Fibroblast of pulmonary artery (primary cell): ENCODE measurements around the gene MFSD11.
"Not testable (repeated sequence)": the region's sequence is repeated elsewhere in the genome, so short reads cannot be mapped to it uniquely, and the experiment has no call there.

Experiments used
- DNase-seq: peaks from one replicate; pipeline ENCODE4 v3.0.0-alpha.2; 2010; ENCODE audit warnings: low read depth
- H3K4me3 ChIP-seq: replicated peaks from 2 replicates; pipeline ENCODE4 v1.5.1; 2011; ENCODE audit warnings: low read depth, mild to moderate bottlenecking, control low read depth, low read length, moderate library complexity
- TF ChIP-seq, protein P1 (sequence below): IDR thresholded peaks from 2 replicates; pipeline ENCODE4 v1.5.1; 2011; ENCODE audit warnings: mild to moderate bottlenecking, control low read depth, low read length, inconsistent platforms; ENCODE audit errors: missing control alignments

MFSD11 gene

DNA sequence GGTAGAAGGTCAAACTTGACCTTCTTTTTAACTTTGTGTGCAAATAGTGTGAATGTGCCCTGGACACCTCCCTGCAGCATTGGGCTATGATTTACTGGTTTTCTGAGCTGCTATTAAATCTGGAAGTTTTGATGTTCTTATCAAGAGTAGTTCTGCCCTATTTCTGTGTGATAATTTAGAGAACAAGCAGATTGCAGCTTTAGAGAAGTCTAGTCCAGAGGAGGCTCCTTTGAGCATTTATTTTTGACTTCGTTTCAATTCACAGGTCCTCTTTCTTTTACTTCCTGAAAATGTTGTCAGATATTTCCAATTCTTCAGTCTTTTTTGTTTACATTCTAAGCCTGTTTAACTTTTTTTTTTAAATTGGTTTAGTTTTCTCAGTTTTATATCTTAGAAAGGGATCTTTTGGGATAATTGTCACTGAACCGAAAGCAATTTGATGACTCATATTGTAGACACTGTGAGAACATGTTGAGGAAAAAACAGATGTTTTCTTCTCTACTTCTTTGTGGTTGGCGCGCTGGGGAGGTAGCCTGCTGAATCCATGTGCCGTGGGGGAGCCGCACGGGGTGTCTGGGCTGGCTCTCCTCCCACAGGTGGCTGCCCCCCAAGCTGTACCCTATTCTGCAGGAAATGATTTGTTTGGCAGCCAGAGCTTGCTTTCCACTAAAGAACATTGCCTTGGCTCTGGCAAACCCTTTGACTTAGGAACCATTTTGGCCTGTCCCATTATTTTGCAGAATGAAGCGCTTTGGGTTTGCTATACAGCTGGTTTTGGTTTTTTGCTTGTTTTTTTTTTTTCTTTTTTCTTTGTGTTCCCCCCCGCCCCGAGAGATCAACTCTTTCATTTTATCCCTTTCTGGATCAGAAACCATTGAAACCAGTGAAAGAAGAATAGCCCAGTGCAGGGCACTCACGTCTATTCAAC, 53.4 kb downstream of the MFSD11 start:
- H3K4me3 ChIP-seq = peak overlapping the region; percentile 22
- peak; percentile 36 for DNase-seq
- TF ChIP-seq, protein P1, sequence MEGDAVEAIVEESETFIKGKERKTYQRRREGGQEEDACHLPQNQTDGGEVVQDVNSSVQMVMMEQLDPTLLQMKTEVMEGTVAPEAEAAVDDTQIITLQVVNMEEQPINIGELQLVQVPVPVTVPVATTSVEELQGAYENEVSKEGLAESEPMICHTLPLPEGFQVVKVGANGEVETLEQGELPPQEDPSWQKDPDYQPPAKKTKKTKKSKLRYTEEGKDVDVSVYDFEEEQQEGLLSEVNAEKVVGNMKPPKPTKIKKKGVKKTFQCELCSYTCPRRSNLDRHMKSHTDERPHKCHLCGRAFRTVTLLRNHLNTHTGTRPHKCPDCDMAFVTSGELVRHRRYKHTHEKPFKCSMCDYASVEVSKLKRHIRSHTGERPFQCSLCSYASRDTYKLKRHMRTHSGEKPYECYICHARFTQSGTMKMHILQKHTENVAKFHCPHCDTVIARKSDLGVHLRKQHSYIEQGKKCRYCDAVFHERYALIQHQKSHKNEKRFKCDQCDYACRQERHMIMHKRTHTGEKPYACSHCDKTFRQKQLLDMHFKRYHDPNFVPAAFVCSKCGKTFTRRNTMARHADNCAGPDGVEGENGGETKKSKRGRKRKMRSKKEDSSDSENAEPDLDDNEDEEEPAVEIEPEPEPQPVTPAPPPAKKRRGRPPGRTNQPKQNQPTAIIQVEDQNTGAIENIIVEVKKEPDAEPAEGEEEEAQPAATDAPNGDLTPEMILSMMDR = no peak

DNA sequence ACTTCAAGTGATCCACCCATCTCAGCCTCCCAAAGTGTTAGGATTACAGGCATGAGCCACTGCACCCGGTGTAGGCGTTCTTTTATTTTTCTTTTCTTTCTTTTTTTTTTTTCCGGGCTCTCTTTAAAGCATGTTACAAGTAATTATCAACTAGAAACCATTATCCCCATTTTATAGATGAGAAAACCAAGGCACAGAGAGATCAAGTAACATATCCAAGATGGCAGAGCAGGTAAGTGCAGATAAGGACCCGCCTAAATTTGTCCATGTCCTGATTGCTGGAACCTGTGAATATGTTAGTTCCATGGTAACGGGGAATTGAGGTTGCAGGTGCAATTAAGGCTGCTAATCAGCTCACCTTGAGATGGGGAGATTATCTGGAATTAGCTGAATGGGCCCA, 54.4 kb downstream of the MFSD11 start:
- TF ChIP-seq, protein P1 = no peak
- H3K4me3 ChIP-seq = no peak overlapping the region
- DNase-seq = no peak

DNA sequence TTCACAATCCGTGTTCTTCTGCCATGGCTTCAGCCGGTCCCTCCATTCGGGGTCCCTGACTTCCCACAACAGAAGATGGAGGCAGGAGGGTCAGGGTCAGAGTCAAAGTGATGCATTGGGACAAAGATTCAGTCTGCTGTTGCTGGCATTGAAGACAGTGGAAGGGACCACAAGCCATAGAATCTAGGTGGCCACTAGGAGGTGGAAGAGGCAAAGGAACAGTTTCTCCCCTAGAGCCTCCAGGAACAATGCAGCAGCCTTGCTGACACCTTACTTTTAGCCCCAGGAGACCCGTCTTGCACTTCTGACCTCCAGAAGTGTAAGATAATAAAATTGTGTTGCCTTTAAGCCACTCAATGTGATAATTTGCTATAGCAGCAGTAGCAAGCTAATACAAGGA, 55.9 kb downstream of the MFSD11 start:
- TF ChIP-seq, protein P1 = peak; percentile 54
- peak; percentile 46 for DNase-seq
- H3K4me3 ChIP-seq = no peak overlapping the region

DNA sequence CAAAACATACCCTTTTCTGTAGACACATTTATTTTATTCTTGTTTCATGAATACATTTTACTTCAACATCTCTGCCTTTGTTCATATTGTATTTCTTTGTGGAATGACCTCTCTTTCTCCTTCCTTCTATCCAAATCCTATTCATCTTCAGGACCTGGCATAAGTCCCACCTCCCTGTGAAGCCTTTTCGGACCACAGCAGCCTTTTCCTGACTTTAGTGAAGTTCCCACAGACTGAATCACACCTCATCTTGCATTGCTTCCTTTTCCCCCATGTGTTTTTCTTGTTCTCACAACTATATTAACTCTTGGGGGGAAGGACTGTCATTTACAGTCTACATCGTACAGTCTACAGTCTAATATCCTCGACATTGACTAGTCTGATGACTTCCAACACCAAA, 58.2 kb downstream of the MFSD11 start:
- H3K4me3 ChIP-seq = no peak overlapping the region
- TF ChIP-seq, protein P1 = no peak
- DNase-seq = no peak

DNA sequence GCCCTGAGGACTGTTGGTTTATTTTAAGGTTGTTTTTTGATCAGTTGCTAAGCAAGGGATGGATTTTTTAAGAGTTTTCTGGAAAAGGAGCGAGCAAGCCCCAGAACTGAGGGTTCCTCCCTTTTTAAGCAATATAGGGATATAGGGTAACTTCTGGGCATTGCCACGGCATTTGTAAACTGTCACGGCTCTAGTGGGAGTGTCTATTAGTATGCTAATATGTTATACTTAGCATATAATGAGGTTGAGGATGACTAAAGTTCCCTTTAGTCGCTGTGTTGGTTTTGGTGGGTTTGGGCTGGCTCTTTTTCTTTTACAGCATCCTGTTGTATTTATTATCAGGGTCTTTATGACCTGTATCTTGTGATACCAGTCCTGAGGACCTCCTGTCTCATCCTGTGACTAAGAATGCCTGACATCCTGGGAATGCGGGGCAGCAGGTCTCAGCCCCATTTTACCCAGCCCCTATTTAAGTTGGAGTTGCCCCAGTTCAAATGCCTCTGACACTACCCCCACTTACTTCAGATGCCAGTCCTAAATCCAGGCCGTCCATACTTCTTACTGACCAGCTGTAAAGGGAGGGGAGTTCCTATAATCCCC, 59.4 kb downstream of the MFSD11 start:
- TF ChIP-seq, protein P1 = no peak
- no peak for DNase-seq
- no peak overlapping the region for H3K4me3 ChIP-seq

DNA sequence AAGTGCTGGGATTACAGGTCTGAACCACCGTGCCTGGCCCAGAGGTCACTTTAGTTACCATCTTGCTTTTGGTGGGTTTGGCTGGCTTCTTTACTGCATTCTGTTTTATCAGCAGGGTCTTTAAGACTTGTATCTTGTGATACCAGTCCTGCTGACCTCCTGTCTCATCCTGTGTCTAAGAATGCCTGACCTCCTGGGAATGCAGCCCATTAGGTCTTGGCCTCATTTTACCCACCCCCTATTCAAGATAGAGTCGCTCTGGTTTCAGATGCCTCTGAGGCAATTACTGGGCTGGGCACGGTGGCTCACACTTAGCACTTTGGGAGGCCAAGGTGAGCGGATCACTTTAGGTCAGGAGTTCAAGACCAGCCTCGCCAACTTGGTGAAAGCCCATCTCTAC, 63.8 kb downstream of the MFSD11 start:
- H3K4me3 ChIP-seq = no peak overlapping the region
- TF ChIP-seq, protein P1 = no peak
- DNase-seq = no peak

DNA sequence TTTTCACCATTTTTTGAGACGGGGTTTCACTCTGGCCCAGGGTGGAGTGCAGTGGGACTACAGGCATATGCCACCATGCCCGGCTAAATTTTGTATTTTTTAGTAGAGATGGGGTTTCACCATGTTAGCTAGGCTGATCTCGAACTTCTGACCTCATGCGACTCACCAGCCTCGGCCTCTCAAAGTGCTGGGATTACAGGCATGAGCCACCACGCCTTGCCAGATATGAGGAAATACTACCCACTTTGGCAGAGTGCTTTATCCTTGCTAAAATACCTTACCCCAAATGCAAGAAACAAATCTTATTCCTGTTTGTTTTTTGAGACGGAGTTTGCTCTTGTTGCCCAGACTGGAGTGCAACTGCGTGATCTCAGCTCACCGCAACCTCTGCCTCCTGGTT, 67.4 kb downstream of the MFSD11 start:
- TF ChIP-seq, protein P1 = no peak
- peak; percentile 25 for DNase-seq
- no peak overlapping the region for H3K4me3 ChIP-seq

DNA sequence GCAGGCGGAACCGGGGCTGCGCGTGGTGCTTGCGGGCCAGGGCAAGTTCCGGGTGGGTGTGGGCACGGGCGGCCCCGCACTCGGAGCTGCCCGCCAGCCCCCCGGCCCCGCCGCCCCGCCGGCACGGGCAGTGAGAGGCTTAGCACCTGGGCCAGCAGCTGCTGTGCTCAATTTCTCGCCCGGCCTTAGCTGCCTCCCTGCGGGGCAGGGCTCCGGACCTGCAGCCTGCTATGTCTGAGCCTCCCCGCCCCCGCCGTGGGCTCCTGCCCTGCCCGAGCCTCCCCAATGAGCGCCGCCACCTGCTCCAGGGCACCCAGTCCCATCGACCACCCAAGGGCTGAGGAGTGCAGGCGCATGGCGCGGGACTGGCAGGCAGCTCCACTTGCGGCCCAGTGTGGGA, 68.2 kb downstream of the MFSD11 start:
- not testable (repeated sequence) for H3K4me3 ChIP-seq, DNase-seq

DNA sequence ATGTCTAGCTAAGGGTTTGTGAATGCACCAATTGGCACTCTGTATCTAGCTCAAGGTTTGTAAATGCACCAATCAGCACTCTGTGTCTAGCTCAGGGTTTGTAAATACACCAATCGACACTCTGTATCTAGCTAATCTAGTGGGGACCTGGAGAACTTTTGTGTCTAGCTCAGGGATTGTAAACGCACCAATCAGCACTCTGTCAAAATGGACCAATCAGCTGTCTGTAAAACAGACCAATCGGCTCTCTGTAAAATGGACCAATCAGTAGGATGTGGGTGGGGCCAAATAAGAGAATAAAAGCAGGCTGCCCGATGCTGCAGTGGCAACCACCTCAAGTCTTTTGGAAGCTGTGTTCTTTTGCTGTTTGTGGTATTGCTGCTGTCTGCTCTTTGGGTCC, 68.8 kb downstream of the MFSD11 start:
- DNase-seq, H3K4me3 ChIP-seq: not testable (repeated sequence)
